ENCODE data around the gene RTL10. TPM values are rescaled to one million over a fixed set of nuclear protein-coding genes. Genes with fewer than 3 reads are reported as not detected.

RTL10 gene
- total and polyA plus RNA-seq, 2 of the 13 experiments (the other 11 are each of a cell fraction or from before 2014, with no cell fraction given): 14.1 to 15.8 TPM

DNA sequence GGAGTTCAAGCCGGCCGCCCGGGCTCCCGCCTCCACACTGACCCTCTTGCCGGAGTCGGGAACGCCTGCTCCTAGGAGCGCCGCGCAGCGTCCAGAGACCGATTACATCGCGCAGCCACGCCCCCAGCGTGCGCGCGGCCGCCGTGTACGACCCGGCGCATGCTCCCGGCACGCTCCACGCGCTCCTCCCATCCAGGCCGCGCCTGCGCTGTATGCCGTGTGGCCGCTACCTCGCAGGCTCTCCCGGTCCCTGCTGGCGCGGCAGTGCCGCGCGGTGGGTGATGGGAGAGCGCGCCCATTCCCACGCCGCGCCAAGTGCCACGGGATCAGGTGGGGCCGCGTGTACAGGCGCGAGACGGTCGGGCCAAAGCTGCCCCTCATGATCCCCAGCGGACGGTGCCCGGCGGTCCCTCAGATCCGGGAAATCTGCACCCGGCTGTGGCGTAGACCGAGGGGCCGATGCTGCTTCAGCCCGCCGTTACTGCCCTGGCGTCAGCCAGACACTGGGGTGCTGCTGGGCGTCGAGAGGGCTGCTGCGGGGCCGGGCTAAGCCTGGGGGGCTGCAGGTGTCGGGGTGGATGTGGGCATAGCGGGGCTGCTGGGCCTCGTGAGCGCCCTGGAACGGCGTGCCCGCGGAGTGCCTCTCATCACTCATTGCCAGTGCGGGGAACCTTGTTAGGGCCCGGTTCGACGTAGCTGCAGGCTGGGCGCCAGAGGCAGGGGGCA, at the start of gene RTL10, which contains the start of gene GNB1L (continued):
- TF ChIP-seq, protein P1, sequence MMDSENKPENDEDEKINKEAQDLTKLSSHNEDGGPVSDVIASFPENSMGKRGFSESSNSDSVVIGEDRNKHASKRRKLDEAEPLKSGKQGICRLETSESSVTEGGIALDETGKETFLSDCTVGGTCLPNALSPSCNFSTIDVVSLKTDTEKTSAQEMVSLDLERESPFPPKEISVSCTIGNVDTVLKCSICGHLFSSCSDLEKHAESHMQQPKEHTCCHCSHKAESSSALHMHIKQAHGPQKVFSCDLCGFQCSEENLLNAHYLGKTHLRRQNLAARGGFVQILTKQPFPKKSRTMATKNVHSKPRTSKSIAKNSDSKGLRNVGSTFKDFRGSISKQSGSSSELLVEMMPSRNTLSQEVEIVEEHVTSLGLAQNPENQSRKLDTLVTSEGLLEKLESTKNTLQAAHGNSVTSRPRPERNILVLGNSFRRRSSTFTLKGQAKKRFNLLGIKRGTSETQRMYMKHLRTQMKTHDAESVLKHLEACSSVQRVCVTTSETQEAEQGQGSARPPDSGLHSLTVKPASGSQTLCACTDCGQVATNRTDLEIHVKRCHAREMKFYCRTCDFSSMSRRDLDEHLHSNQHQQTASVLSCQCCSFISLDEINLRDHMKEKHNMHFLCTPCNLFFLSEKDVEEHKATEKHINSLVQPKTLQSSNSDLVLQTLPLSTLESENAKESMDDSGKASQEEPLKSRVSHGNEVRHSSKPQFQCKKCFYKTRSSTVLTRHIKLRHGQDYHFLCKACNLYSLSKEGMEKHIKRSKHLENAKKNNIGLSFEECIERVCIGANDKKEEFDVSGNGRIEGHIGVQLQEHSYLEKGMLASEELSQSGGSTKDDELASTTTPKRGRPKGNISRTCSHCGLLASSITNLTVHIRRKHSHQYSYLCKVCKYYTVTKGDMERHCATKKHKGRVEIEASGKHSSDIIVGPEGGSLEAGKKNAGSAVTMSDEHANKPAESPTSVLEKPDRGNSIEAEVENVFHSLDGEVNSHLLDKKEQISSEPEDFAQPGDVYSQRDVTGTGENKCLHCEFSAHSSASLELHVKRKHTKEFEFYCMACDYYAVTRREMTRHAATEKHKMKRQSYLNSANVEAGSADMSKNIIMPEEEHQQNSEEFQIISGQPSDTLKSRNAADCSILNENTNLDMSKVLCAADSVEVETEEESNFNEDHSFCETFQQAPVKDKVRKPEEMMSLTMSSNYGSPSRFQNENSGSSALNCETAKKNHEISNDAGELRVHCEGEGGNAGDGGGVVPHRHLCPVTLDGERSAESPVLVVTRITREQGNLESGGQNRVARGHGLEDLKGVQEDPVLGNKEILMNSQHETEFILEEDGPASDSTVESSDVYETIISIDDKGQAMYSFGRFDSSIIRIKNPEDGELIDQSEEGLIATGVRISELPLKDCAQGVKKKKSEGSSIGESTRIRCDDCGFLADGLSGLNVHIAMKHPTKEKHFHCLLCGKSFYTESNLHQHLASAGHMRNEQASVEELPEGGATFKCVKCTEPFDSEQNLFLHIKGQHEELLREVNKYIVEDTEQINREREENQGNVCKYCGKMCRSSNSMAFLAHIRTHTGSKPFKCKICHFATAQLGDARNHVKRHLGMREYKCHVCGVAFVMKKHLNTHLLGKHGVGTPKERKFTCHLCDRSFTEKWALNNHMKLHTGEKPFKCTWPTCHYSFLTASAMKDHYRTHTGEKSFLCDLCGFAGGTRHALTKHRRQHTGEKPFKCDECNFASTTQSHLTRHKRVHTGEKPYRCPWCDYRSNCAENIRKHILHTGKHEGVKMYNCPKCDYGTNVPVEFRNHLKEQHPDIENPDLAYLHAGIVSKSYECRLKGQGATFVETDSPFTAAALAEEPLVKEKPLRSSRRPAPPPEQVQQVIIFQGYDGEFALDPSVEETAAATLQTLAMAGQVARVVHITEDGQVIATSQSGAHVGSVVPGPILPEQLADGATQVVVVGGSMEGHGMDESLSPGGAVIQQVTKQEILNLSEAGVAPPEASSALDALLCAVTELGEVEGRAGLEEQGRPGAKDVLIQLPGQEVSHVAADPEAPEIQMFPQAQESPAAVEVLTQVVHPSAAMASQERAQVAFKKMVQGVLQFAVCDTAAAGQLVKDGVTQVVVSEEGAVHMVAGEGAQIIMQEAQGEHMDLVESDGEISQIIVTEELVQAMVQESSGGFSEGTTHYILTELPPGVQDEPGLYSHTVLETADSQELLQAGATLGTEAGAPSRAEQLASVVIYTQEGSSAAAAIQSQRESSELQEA (CRISPR knock-in tag; IDR thresholded peaks at IDR 0.05; ENCODE audit: not compliant biosample characterization): no peak
- TF ChIP-seq ZNF7 (CRISPR knock-in tag; IDR thresholded peaks at IDR 0.05) (no peak), BHLHE40 (IDR thresholded peaks at IDR 0.05; ENCODE audit: low read length) (peak; percentile 67), SMYD3 (CRISPR knock-in tag; IDR thresholded peaks at IDR 0.05) (peak; percentile 66; the same call in 1 of the 2 replicates), PCBP2 (optimal IDR thresholded peaks at IDR 0.05; ENCODE audit: low read depth, low read length, poor library complexity, severe bottlenecking) (no peak), FOSL1 (CRISPR knock-in tag; IDR thresholded peaks at IDR 0.05; ENCODE audit: borderline replicate concordance) (peak; percentile 30), CCAR2 (optimal IDR thresholded peaks at IDR 0.05; ENCODE audit: low read depth, low read length) (no peak)
- TF ChIP-seq, protein P2, sequence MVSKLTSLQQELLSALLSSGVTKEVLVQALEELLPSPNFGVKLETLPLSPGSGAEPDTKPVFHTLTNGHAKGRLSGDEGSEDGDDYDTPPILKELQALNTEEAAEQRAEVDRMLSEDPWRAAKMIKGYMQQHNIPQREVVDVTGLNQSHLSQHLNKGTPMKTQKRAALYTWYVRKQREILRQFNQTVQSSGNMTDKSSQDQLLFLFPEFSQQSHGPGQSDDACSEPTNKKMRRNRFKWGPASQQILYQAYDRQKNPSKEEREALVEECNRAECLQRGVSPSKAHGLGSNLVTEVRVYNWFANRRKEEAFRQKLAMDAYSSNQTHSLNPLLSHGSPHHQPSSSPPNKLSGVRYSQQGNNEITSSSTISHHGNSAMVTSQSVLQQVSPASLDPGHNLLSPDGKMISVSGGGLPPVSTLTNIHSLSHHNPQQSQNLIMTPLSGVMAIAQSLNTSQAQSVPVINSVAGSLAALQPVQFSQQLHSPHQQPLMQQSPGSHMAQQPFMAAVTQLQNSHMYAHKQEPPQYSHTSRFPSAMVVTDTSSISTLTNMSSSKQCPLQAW (CRISPR knock-in tag; IDR thresholded peaks at IDR 0.05): peak; percentile 75
- TF ChIP-seq, protein P3, sequence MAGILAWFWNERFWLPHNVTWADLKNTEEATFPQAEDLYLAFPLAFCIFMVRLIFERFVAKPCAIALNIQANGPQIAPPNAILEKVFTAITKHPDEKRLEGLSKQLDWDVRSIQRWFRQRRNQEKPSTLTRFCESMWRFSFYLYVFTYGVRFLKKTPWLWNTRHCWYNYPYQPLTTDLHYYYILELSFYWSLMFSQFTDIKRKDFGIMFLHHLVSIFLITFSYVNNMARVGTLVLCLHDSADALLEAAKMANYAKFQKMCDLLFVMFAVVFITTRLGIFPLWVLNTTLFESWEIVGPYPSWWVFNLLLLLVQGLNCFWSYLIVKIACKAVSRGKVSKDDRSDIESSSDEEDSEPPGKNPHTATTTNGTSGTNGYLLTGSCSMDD (CRISPR knock-in tag; IDR thresholded peaks at IDR 0.05): peak; percentile 86; the same call in 1 of the 2 replicates
- TF ChIP-seq, protein P4, sequence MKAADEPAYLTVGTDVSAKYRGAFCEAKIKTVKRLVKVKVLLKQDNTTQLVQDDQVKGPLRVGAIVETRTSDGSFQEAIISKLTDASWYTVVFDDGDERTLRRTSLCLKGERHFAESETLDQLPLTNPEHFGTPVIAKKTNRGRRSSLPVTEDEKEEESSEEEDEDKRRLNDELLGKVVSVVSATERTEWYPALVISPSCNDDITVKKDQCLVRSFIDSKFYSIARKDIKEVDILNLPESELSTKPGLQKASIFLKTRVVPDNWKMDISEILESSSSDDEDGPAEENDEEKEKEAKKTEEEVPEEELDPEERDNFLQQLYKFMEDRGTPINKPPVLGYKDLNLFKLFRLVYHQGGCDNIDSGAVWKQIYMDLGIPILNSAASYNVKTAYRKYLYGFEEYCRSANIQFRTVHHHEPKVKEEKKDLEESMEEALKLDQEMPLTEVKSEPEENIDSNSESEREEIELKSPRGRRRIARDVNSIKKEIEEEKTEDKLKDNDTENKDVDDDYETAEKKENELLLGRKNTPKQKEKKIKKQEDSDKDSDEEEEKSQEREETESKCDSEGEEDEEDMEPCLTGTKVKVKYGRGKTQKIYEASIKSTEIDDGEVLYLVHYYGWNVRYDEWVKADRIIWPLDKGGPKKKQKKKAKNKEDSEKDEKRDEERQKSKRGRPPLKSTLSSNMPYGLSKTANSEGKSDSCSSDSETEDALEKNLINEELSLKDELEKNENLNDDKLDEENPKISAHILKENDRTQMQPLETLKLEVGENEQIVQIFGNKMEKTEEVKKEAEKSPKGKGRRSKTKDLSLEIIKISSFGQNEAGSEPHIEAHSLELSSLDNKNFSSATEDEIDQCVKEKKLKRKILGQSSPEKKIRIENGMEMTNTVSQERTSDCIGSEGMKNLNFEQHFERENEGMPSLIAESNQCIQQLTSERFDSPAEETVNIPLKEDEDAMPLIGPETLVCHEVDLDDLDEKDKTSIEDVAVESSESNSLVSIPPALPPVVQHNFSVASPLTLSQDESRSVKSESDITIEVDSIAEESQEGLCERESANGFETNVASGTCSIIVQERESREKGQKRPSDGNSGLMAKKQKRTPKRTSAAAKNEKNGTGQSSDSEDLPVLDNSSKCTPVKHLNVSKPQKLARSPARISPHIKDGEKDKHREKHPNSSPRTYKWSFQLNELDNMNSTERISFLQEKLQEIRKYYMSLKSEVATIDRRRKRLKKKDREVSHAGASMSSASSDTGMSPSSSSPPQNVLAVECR (CRISPR knock-in tag; IDR thresholded peaks at IDR 0.05; ENCODE audit: borderline replicate concordance): peak; percentile 82
- TF ChIP-seq, protein P5, sequence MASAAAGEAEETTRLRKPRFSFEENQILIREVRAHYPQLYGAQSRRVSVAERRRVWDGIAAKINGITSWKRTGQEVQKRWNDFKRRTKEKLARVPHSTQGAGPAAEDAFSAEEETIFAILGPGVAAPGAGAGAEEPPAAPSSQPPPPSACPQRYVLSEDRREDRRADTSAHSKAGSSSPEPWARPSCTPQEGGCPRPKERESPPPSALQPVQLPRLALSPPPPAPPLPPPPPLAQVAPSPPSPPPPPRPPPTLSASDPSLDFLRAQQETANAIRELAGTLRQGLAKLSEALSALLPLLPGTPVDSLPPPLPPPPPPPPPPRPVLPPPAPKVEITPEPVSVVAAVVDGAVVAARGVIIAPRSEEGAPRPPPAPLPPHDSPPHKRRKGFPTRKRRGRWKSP (CRISPR knock-in tag; IDR thresholded peaks at IDR 0.05): peak; percentile 86; the same call in 1 of the 2 replicates

Measured in HepG2 (cell line).